Activated CD4-positive, CD25-positive, alpha-beta regulatory T cell treated with anti-CD3 and anti-CD28 coated beads, Interleukin-2, amount 50 U/mL, for 24 hours (primary cell): ENCODE results near the gene OPN4.

Source experiments
- ATAC-seq, 2 donors: fragments of 150-1000 bp; cut with Tn5 transposase; one replicate each; pipeline ENCODE4 v1.10.0; 2021; ENCODE audit warnings: mild to moderate bottlenecking in 1 of 2, moderate library complexity in 1 of 2

Gene OPN4

GRCh38 chr10:86684331-86685097 lies 30.2 kb downstream of the OPN4 start:
- ATAC-seq, result no peak

- no peak for ATAC-seq
These were observed 31.1 kb downstream of the OPN4 start for GRCh38 chr10:86685416-86685815.

- no peak for ATAC-seq
These were observed 31.7 kb downstream of the OPN4 start for GRCh38 chr10:86685893-86686632.

GRCh38 chr10:86686972-86687371 lies 32.6 kb downstream of the OPN4 start:
- no peak for ATAC-seq

- ATAC-seq, result no peak
These were observed 33.4 kb downstream of the OPN4 start for GRCh38 chr10:86687750-86688149.

- peak; percentile 73 to 75 for ATAC-seq
These were observed 34.1 kb downstream of the OPN4 start for GRCh38 chr10:86688398-86688921.

GRCh38 chr10:86689146-86689545 lies 34.8 kb downstream of the OPN4 start:
- no peak for ATAC-seq

GRCh38 chr10:86690231-86690630 lies 35.9 kb downstream of the OPN4 start:
- ATAC-seq, result no peak

- ATAC-seq, result no peak
These were observed 36.3 kb downstream of the OPN4 start for GRCh38 chr10:86690657-86691084.

- ATAC-seq, result no peak
These were observed 37.1 kb downstream of the OPN4 start for GRCh38 chr10:86691333-86692022.

- no peak for ATAC-seq
These were observed 37.7 kb downstream of the OPN4 start for GRCh38 chr10:86692023-86692514.

- no peak for ATAC-seq
These were observed 38.3 kb downstream of the OPN4 start for GRCh38 chr10:86692664-86693063.

GRCh38 chr10:86693275-86693674 lies 38.9 kb downstream of the OPN4 start:
- no peak for ATAC-seq

- ATAC-seq, result no peak
These were observed 39.5 kb downstream of the OPN4 start for GRCh38 chr10:86693721-86694369.

- ATAC-seq, result no peak
These were observed 44.0 kb downstream of the OPN4 start for GRCh38 chr10:86698207-86698940.

GRCh38 chr10:86699125-86699524 lies 44.8 kb downstream of the OPN4 start:
- no peak for ATAC-seq

- no peak for ATAC-seq
These were observed 45.2 kb downstream of the OPN4 start for GRCh38 chr10:86699541-86699940.

GRCh38 chr10:86699991-86700840 lies 45.9 kb downstream of the OPN4 start:
- ATAC-seq, result no peak

GRCh38 chr10:86700851-86701617 lies 46.7 kb downstream of the OPN4 start:
- no peak for ATAC-seq

GRCh38 chr10:86703176-86703575 lies 48.8 kb downstream of the OPN4 start:
- ATAC-seq, result no peak
